B cell (primary cell): ENCODE data around the gene MTUS2.

ENCODE experiments used
- CTCF ChIP-seq: fragments of 200-600 bp; IDR thresholded peaks from one replicate; pipeline ENCODE4 v1.8.0; 2022; ENCODE audit warnings: antibody characterized with exemption, mild to moderate bottlenecking
- EZH2 ChIP-seq: IDR thresholded peaks from 2 replicates; pipeline ENCODE4 v1.6.1; 2012; ENCODE audit warnings: borderline replicate concordance, low read depth, mild to moderate bottlenecking, moderate library complexity, low read length; ENCODE audit not compliant: insufficient read depth, poor library complexity, severe bottlenecking

GRCh38 chr13:29136341-29136740, 316.2 kb downstream of the MTUS2 start:
- TF ChIP-seq EZH2 (no peak), CTCF (no peak)
